Endothelial cell (in vitro differentiated cells): ENCODE measurements around the gene CRYGN. TPM values are rescaled to one million over a fixed set of nuclear protein-coding genes. Genes with fewer than 3 reads are reported as not detected.

Source experiments
- DNase-seq: peaks from one replicate; pipeline ENCODE4 v3.0.0; 2021; ENCODE audit warnings: low spot score
- H3K27ac Mint-ChIP-seq: one replicate; pipeline ENCODE4 v1.8.0; 2021; ENCODE audit warnings: mixed read lengths, inconsistent platforms; ENCODE audit not compliant: unreplicated experiment
- H3K27me3 Mint-ChIP-seq: one replicate; pipeline ENCODE4 v1.8.0; 2021; ENCODE audit warnings: mild to moderate bottlenecking, moderate library complexity, mixed read lengths, inconsistent platforms; ENCODE audit not compliant: unreplicated experiment
- H3K36me3 Mint-ChIP-seq: one replicate; pipeline ENCODE4 v1.8.0; 2021; ENCODE audit warnings: mild to moderate bottlenecking, low read depth, mixed read lengths, inconsistent platforms; ENCODE audit not compliant: unreplicated experiment
- H3K4me1 Mint-ChIP-seq: one replicate; pipeline ENCODE4 v1.8.0; 2021; ENCODE audit warnings: mild to moderate bottlenecking, mixed read lengths, inconsistent platforms; ENCODE audit not compliant: unreplicated experiment
- H3K4me3 Mint-ChIP-seq: one replicate; pipeline ENCODE4 v1.8.0; 2021; ENCODE audit warnings: mild to moderate bottlenecking, mixed read lengths, inconsistent platforms; ENCODE audit not compliant: unreplicated experiment
- H3K9me3 Mint-ChIP-seq: one replicate; pipeline ENCODE4 v1.8.0; 2021; ENCODE audit warnings: mixed read lengths, inconsistent platforms; ENCODE audit not compliant: unreplicated experiment
- total RNA-seq: library from RNA; stranded (reverse); fragmentation: NEBNext Ultra II Directional; extraction: Animal tissue kit (Norgen Biotek cat#: 25700); gene quantifications from one replicate; pipeline ENCODE4 v1.2.1, GENCODE V29; 2021; ENCODE audit not compliant: unreplicated experiment
- TF ChIP-seq, protein P1 (sequence below): fragments of 200-600 bp; sonication (generic); IDR thresholded peaks from one replicate; pipeline ENCODE4 v1.5.0; 2021; ENCODE audit warnings: antibody characterized with exemption; ENCODE audit not compliant: unreplicated experiment

The CRYGN gene
- total RNA-seq, 1 donor from 2014 or later: not detected

DNA sequence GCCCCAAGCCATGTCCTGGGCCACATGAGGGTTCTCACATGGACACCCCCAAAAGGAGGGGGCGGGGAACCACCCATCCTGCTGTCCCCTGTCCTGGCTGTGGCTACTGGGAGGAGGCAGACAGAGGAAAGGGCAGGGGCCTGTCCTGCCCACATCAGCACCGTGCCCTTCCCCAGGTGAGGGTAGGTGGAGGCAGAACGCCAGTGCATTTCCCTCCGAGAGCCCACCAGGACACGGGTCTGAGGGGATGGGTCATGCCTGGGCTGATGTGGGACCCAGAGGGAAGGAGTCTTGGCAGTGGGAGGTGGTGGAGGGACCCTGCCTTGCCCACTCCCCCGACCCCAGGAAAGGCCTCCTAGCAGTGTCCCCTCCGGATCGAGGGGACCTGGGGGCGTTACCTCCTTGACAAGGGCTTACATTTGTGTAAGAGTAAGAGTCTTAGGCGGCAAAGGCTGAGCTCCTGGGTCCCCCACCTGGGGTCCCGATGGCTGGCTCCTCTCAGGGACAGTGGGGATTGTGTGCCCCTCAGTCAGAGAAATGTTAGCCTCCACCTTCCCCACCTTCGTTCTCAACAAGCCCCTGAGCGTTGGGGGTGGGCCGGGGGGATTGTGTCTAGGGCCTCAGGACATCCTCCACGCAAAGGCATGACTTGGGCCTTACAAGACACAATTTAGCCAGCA lies 6.1 kb downstream of the CRYGN start:
- no peaks in the 10 kb centered on the region for H3K36me3 Mint-ChIP-seq
- H3K27me3 Mint-ChIP-seq: peaks cover 2% of the 10 kb centered on the region
- TF ChIP-seq, protein P1, sequence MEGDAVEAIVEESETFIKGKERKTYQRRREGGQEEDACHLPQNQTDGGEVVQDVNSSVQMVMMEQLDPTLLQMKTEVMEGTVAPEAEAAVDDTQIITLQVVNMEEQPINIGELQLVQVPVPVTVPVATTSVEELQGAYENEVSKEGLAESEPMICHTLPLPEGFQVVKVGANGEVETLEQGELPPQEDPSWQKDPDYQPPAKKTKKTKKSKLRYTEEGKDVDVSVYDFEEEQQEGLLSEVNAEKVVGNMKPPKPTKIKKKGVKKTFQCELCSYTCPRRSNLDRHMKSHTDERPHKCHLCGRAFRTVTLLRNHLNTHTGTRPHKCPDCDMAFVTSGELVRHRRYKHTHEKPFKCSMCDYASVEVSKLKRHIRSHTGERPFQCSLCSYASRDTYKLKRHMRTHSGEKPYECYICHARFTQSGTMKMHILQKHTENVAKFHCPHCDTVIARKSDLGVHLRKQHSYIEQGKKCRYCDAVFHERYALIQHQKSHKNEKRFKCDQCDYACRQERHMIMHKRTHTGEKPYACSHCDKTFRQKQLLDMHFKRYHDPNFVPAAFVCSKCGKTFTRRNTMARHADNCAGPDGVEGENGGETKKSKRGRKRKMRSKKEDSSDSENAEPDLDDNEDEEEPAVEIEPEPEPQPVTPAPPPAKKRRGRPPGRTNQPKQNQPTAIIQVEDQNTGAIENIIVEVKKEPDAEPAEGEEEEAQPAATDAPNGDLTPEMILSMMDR: no peak
- no peak overlapping the region for H3K27ac Mint-ChIP-seq
- DNase-seq: no peak
- H3K4me1 Mint-ChIP-seq: peaks cover 6% of the 10 kb centered on the region
- no peak overlapping the region for H3K4me3 Mint-ChIP-seq
- H3K9me3 Mint-ChIP-seq: no peaks in the 10 kb centered on the region

GRCh38 chr7:151432658-151433521 lies 7.1 kb downstream of the CRYGN start:
- no peak for DNase-seq
- Mint-ChIP-seq H3K27me3 (peaks cover 5% of the 10 kb centered on the region), H3K9me3 (no peaks in the 10 kb centered on the region), H3K36me3 (no peaks in the 10 kb centered on the region), H3K4me1 (peaks cover 8% of the 10 kb centered on the region), H3K27ac (no peak overlapping the region), H3K4me3 (no peak overlapping the region)
- TF ChIP-seq, protein P1: no peak

DNA sequence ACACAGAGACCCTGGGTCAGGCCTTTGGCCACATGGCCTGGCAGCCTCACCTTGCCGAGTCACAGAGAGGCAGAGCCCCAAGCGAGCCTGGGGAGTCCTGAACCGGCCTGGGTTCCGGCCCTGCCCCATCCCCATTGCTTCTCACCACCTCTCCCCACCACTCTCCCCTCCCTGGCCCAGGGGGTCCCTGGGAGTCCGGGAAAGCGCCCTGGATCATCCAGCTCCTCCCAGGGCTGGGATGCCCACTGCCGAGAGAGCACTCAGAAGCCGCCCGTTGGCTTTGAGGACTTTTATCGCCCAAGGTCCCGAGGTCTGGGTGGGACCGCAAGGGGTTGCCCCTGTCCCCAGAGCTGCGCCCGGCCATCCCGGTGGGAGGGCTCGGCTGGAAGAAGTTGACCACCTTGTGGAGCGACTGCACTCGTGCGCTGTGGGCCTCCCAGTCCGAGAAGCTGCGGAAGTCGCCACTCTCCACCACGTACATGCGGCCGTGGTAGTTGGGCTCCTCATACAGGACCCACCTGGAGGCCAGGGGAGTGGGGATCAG lies 8.1 kb downstream of the CRYGN start:
- Mint-ChIP-seq H3K9me3 (no peaks in the 10 kb centered on the region), H3K4me3 (no peak overlapping the region), H3K27ac (no peak overlapping the region), H3K4me1 (peaks cover 8% of the 10 kb centered on the region), H3K27me3 (peaks cover 7% of the 10 kb centered on the region), H3K36me3 (no peaks in the 10 kb centered on the region)
- DNase-seq: no peak
- TF ChIP-seq, protein P1: no peak

DNA sequence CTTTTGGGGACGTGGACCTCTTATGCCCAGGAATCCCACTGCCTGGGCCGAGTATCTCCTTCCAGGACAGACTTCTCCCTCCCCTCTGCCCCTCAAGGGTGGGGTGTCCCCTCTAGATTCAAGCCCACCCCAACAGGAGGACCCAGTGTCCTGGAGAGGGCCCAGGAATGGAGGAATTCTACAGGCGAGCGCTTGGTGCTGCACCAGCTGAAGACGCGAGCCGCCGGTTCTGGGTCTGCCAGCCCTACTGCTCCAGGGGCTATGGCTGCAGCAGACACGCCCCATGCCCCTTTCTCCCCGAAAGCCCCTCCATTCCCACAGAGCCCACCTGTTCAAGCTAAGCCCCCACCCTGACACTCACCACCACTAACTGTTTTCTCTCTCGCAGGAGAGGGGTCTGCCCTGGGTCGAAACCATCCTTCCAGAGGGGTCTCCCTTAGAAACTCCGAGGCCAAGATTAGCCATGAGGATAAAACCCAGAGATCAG lies 8.6 kb downstream of the CRYGN start:
- DNase-seq: no peak

More for the DNA sequence above, 8.6 kb downstream of the CRYGN start:
- Mint-ChIP-seq H3K9me3 (no peaks in the 10 kb centered on the region), H3K4me1 (peaks cover 8% of the 10 kb centered on the region), H3K4me3 (no peak overlapping the region), H3K27me3 (peaks cover 7% of the 10 kb centered on the region), H3K36me3 (no peaks in the 10 kb centered on the region), H3K27ac (no peak overlapping the region)
- TF ChIP-seq, protein P1: no peak
